Calu3 (cell line): ENCODE data around the gene DNAH7. TPM values are rescaled to one million over a fixed set of nuclear protein-coding genes. Genes with fewer than 3 reads are reported as not detected.

Experiments used
- BruUV-seq: library from RNA; stranded (reverse); fragments of 400-500 nt; replicated peaks from 2 replicates; lab custom pipeline; 2021; lab: Mats Ljungman, UMichigan
- CTCF ChIA-PET: fragments of 300-600 bp; sonication (Branson Sonifier 250); formaldehyde crosslinking; loops from one replicate; lab custom pipeline; 2022; ENCODE audit warnings: antibody characterized with exemption; lab: Charles Lee
- DNase-seq: peaks from one replicate; pipeline ENCODE4 v3.0.0; 2022
- H3K27ac Mint-ChIP-seq: one replicate; pipeline ENCODE4 v1.8.0; 2022; ENCODE audit warnings: mixed read lengths; ENCODE audit not compliant: unreplicated experiment
- H3K27me3 Mint-ChIP-seq: one replicate; pipeline ENCODE4 v1.8.0; 2022; ENCODE audit warnings: mixed read lengths; ENCODE audit not compliant: unreplicated experiment
- H3K36me3 Mint-ChIP-seq: one replicate; pipeline ENCODE4 v1.8.0; 2022; ENCODE audit warnings: mild to moderate bottlenecking, moderate library complexity, mixed read lengths; ENCODE audit not compliant: insufficient read depth, unreplicated experiment
- H3K4me1 Mint-ChIP-seq: one replicate; pipeline ENCODE4 v1.8.0; 2022; ENCODE audit warnings: mild to moderate bottlenecking, low read depth, mixed read lengths; ENCODE audit not compliant: unreplicated experiment
- H3K4me3 Mint-ChIP-seq: one replicate; pipeline ENCODE4 v1.8.0; 2022; ENCODE audit warnings: mild to moderate bottlenecking, low read depth, moderate library complexity, mixed read lengths; ENCODE audit not compliant: unreplicated experiment
- H3K9me3 Mint-ChIP-seq: one replicate; pipeline ENCODE4 v1.8.0; 2022; ENCODE audit warnings: low read depth, mixed read lengths; ENCODE audit not compliant: unreplicated experiment
- intact Hi-C: fragments of 100-400 bp; cut with micrococcal nuclease; formaldehyde crosslinking; loops from one replicate; pipeline ENCODE4 v1.10.0; 2022; ENCODE audit not compliant: unreplicated experiment
- total RNA-seq: library from RNA; stranded (reverse); gene quantifications from 2 replicates; pipeline ENCODE4 v1.2.3, GENCODE V29; 2022
- TF ChIP-seq, protein P1 (sequence below): fragments of 200-600 bp; IDR thresholded peaks from one replicate; pipeline ENCODE4 v1.8.0; 2022; ENCODE audit warnings: antibody characterized with exemption; ENCODE audit not compliant: unreplicated experiment

Gene DNAH7
- total RNA-seq, 1 experiment from 2014 or later, result 2.5 TPM

DNA sequence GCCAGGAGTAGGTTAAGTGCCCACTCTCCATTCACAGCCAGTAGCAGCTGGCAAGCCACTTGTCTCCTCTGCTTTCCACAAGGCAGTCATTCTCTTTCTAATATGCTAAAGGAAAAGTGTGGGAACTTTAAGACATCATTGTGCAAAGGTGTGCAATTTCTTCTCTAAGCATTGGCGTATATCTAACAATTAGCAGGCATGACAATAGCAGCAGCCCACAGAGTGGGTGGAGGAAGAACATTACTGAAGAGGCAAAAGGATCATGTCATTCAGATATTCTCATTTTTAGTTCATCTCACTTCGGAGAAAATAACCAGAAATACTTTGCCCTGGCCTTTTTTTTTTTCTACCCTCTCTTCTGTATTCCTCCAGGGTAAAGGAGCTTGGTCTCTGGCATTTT is 177.6 kb downstream of the DNAH7 start:
- Mint-ChIP-seq H3K9me3 (peaks cover under 1% of the 10 kb centered on the region), H3K4me3 (no peak overlapping the region), H3K36me3 (no peaks in the 10 kb centered on the region), H3K4me1 (no peaks in the 10 kb centered on the region), H3K27me3 (no peaks in the 10 kb centered on the region), H3K27ac (no peak overlapping the region)
- no peak for DNase-seq
- no TSS peak for BruUV-seq
- CTCF ChIA-PET, result no interaction called here
- intact Hi-C loops, result no loop called here
- TF ChIP-seq, protein P1, sequence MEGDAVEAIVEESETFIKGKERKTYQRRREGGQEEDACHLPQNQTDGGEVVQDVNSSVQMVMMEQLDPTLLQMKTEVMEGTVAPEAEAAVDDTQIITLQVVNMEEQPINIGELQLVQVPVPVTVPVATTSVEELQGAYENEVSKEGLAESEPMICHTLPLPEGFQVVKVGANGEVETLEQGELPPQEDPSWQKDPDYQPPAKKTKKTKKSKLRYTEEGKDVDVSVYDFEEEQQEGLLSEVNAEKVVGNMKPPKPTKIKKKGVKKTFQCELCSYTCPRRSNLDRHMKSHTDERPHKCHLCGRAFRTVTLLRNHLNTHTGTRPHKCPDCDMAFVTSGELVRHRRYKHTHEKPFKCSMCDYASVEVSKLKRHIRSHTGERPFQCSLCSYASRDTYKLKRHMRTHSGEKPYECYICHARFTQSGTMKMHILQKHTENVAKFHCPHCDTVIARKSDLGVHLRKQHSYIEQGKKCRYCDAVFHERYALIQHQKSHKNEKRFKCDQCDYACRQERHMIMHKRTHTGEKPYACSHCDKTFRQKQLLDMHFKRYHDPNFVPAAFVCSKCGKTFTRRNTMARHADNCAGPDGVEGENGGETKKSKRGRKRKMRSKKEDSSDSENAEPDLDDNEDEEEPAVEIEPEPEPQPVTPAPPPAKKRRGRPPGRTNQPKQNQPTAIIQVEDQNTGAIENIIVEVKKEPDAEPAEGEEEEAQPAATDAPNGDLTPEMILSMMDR, result no peak

DNA sequence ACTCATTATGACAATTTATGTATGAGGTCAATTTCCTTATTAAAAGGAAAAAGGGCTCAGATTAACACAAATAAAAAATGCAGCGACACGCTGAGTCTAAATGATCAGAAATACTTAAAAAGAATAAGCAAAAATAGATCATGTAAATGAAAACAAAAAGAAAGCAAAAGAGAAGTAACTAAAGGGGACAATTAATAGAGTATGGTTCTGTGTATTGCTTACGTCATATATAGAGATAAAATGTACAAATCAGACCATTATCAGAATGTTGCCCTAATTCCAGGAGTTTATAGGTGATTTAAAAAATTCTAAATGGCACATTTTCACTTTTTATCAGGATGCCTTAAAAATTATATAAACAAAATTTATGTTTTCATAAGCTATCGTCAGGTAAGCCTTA is 189.5 kb downstream of the DNAH7 start:
- CTCF ChIA-PET, result no interaction called here

DNA sequence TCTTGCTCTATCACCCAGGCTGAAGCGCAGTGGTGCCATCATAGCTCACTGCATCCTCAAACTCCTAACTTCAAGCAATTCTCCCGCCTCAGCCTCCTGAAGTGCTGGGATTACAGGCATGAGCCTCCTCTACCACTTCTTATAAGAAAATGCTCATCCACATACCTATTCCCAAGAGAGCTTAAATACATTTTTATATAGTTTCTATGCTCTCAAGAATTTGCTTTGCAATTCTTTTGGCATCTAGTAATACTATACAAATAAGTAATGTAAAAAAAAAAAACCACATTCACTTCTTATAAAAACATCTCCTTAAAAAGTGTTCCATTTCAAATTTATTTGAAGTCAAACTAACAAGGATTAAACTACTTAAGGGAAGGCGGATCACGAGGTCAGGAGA is 197.3 kb downstream of the DNAH7 start:
- BruUV-seq, result no TSS peak
- no peaks in the 10 kb centered on the region for H3K4me1 Mint-ChIP-seq
- no peak for DNase-seq
- no peaks in the 10 kb centered on the region for H3K36me3 Mint-ChIP-seq
- no peaks in the 10 kb centered on the region for H3K27me3 Mint-ChIP-seq
- TF ChIP-seq, protein P1, result no peak
- CTCF ChIA-PET, result no interaction called here
- H3K4me3 Mint-ChIP-seq, result no peak overlapping the region
- peaks cover 2% of the 10 kb centered on the region for H3K9me3 Mint-ChIP-seq
- H3K27ac Mint-ChIP-seq, result no peak overlapping the region
- intact Hi-C loops, result no loop called here

More for the DNA sequence above, 189.5 kb downstream of the DNAH7 start:
- H3K27me3 Mint-ChIP-seq, result no peaks in the 10 kb centered on the region
- no peak overlapping the region for H3K27ac Mint-ChIP-seq
- no peak overlapping the region for H3K4me3 Mint-ChIP-seq
- BruUV-seq, result no TSS peak
- no peaks in the 10 kb centered on the region for H3K36me3 Mint-ChIP-seq
- TF ChIP-seq, protein P1, result no peak
- no peaks in the 10 kb centered on the region for H3K4me1 Mint-ChIP-seq
- DNase-seq, result no peak
- intact Hi-C loops, result no loop called here
- H3K9me3 Mint-ChIP-seq, result peaks cover 4% of the 10 kb centered on the region

DNA sequence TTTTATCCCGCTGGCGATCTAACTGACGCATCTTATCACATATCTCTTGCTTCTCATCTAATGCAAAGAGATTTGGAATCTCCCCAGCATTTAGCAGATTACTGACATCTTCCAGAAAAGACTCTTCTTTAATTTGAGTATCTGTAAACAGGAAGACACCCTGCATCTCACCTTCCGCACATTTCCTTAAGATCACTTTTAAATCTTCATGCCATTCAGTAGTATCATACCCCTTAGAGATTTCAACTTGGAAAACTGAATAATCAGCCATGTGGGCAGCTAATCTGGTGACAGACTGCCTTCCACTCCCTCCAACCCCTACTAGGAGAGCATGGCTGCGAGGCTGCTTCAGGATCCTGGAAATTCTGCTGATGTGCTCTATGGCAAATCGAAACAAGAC is 204.3 kb downstream of the DNAH7 start:
- BruUV-seq, result no TSS peak

More for the DNA sequence above, 204.3 kb downstream of the DNAH7 start:
- no peaks in the 10 kb centered on the region for H3K27me3 Mint-ChIP-seq
- no peaks in the 10 kb centered on the region for H3K9me3 Mint-ChIP-seq
- H3K27ac Mint-ChIP-seq, result no peak overlapping the region
- no peak overlapping the region for H3K4me3 Mint-ChIP-seq
- CTCF ChIA-PET, result no interaction called here
- no peaks in the 10 kb centered on the region for H3K36me3 Mint-ChIP-seq
- DNase-seq, result no peak
- TF ChIP-seq, protein P1, result no peak
- intact Hi-C loops, result no loop called here
- H3K4me1 Mint-ChIP-seq, result no peaks in the 10 kb centered on the region
